GM19438 (cell line): ENCODE results near the gene GNPNAT1.
"Not testable (repeated sequence)": the region's sequence is repeated elsewhere in the genome, so short reads cannot be mapped to it uniquely, and the experiment has no call there.

Experiments used
- ATAC-seq: cut with Tn5 transposase; IDR thresholded peaks from one replicate; pipeline ENCODE4 v1.9.1; 2021; ENCODE audit warnings: low read depth; ENCODE audit not compliant: unreplicated experiment

GNPNAT1 gene

GRCh38 chr14:52790756-52791222 is 618 bp downstream of the GNPNAT1 start:
- ATAC-seq: no peak

- ATAC-seq: no peak
These were observed 1.2 kb downstream of the GNPNAT1 start for GRCh38 chr14:52790011-52790755.

GRCh38 chr14:52789118-52789517 is 2.3 kb downstream of the GNPNAT1 start:
- ATAC-seq: no peak

GRCh38 chr14:52786887-52787286 is 4.5 kb downstream of the GNPNAT1 start:
- ATAC-seq: no peak

- no peak for ATAC-seq
These were observed 8.2 kb downstream of the GNPNAT1 start for GRCh38 chr14:52783206-52783605.

- no peak for ATAC-seq
These were observed 9.8 kb downstream of the GNPNAT1 start for GRCh38 chr14:52781629-52782028.

- no peak for ATAC-seq
These were observed 10.5 kb downstream of the GNPNAT1 start for GRCh38 chr14:52780893-52781292.

- ATAC-seq: no peak
These were observed 12.7 kb downstream of the GNPNAT1 start for GRCh38 chr14:52778702-52779101.

- no peak for ATAC-seq
These were observed 14.6 kb downstream of the GNPNAT1 start for GRCh38 chr14:52776816-52777215.

- ATAC-seq: no peak
These were observed 21.5 kb downstream of the GNPNAT1 start for GRCh38 chr14:52769887-52770286.

GRCh38 chr14:52767058-52767833 is 24.2 kb downstream of the GNPNAT1 start:
- ATAC-seq: no peak

GRCh38 chr14:52762923-52763322 is 28.5 kb downstream of the GNPNAT1 start:
- not testable (repeated sequence) for ATAC-seq

GRCh38 chr14:52759145-52759544 is 32.3 kb downstream of the GNPNAT1 start:
- ATAC-seq: no peak

- ATAC-seq: no peak
These were observed 35.6 kb downstream of the GNPNAT1 start for GRCh38 chr14:52755607-52756316.

GRCh38 chr14:52748647-52749292 is 42.6 kb downstream of the GNPNAT1 start:
- ATAC-seq: no peak

- no peak for ATAC-seq
These were observed 49.5 kb downstream of the GNPNAT1 start for GRCh38 chr14:52741865-52742264.

GRCh38 chr14:52740751-52741150 is 50.7 kb downstream of the GNPNAT1 start:
- ATAC-seq: no peak

- no peak for ATAC-seq
These were observed 53.0 kb downstream of the GNPNAT1 start for GRCh38 chr14:52738409-52738808.

- no peak for ATAC-seq
These were observed 55.4 kb downstream of the GNPNAT1 start for GRCh38 chr14:52735921-52736489.

- ATAC-seq: no peak
These were observed 57.6 kb downstream of the GNPNAT1 start for GRCh38 chr14:52733824-52734223.
